ENCODE measurements around the gene SPRYD3. TPM values are rescaled to one million over a fixed set of nuclear protein-coding genes. Genes with fewer than 3 reads are reported as not detected.

The SPRYD3 gene
- total RNA-seq, 1 experiment from 2014 or later: 47.5 TPM

- H4K20me1 ChIP-seq (ENCODE audit: insufficient read depth): no peaks in the 10 kb centered on the region
- no peaks in the 10 kb centered on the region for H3K9me2 ChIP-seq (ENCODE audit: insufficient read depth)
- H3K36me3 ChIP-seq (ENCODE audit: control insufficient read depth in 1 of 2, insufficient read depth in 2 of 2, low read length in 2 of 2): no peaks in the 10 kb centered on the region
- ChIA-PET POLR2A (no interaction called here), RAD21 (ENCODE audit: low non-redundant PET in 1 of 2, low total read pairs in 2 of 2, uncharacterized antibody in 2 of 2, unreplicated experiment in 2 of 2) (no interaction called here), CTCF (no interaction called here)
- H3K27ac ChIP-seq (ENCODE audit: low read depth, low read length): no peak overlapping the region
- intact Hi-C loops (cut with micrococcal nuclease): no loop called here
- H3K27me3 ChIP-seq (ENCODE audit: insufficient read depth, low read length): no peaks in the 10 kb centered on the region
- H2AFZ ChIP-seq (ENCODE audit: low read depth, low read length, poor library complexity, severe bottlenecking): no peak overlapping the region
- H3K4me3 ChIP-seq (replicated peaks in 1 of 2; ENCODE audit: low read depth in 1 of 2, low read length in 2 of 2): no peak overlapping the region
- no peak overlapping the region for H3K9ac ChIP-seq (ENCODE audit: low read length)
- no peaks in the 10 kb centered on the region for H3K9me3 ChIP-seq (ENCODE audit: control insufficient read depth in 1 of 2, insufficient read depth in 1 of 2, low read depth in 1 of 2, low read length in 2 of 2)
- H3K79me2 ChIP-seq (ENCODE audit: insufficient read depth, low read length): no peaks in the 10 kb centered on the region
- H3K4me1 ChIP-seq (ENCODE audit: control insufficient read depth in 1 of 2, insufficient read depth in 2 of 2, low read length in 2 of 2): no peaks in the 10 kb centered on the region
- ATAC-seq (no peak), DNase-seq (ENCODE audit: low read depth, low spot score) (no peak)
- TF ChIP-seq POLR2AphosphoS5 (IDR thresholded peaks at IDR 0.05; ENCODE audit: low read depth, low read length) (no peak), SRF (IDR thresholded peaks at IDR 0.05; ENCODE audit: low read depth) (no peak), CBX3 (IDR thresholded peaks at IDR 0.05; ENCODE audit: low read depth) (no peak), JUND (IDR thresholded peaks at IDR 0.05) (no peak), ZBTB33 (IDR thresholded peaks at IDR 0.05; ENCODE audit: extremely low read depth, insufficient replicate concordance, low read length) (no peak), FOSL1 (IDR thresholded peaks at IDR 0.05; ENCODE audit: low read depth) (no peak), SIN3A (IDR thresholded peaks at IDR 0.05; ENCODE audit: low read depth) (no peak), ELF1 (IDR thresholded peaks at IDR 0.05; ENCODE audit: borderline replicate concordance, low read depth) (no peak), POLR2A (IDR thresholded peaks at IDR 0.05; ENCODE audit: borderline replicate concordance, extremely low read depth, insufficient read depth, insufficient read length) (no peak), EZH2phosphoT487 (IDR thresholded peaks at IDR 0.05; ENCODE audit: borderline replicate concordance) (no peak), ZNF274 (IDR thresholded peaks at IDR 0.05; ENCODE audit: low read depth, low read length) (no peak), CTCF (IDR thresholded peaks at IDR 0.05 in 2 of 3, conservative IDR thresholded peaks at IDR 0.05 in 1 of 3; ENCODE audit: borderline replicate concordance in 1 of 3, insufficient read depth in 1 of 3, low read depth in 2 of 3, low read length in 2 of 3) (no peak), TCF7L2 (IDR thresholded peaks at IDR 0.05; ENCODE audit: borderline replicate concordance, extremely low read depth, insufficient read depth, insufficient read length) (no peak), RAD21 (IDR thresholded peaks at IDR 0.05; ENCODE audit: low read depth) (no peak)
- BruUV-seq (replicated peaks): no TSS peak
- H3K4me2 ChIP-seq (ENCODE audit: low read length): no peak overlapping the region
These were observed 34.8 kb upstream of the SPRYD3 start for GRCh38 chr12:53113951-53114350.
